Astrocyte (in vitro differentiated cells and primary cell): ENCODE results near the gene MT1X. TPM values are rescaled to one million over a fixed set of nuclear protein-coding genes. Genes with fewer than 3 reads are reported as not detected.
"Not testable (repeated sequence)": the region's sequence is repeated elsewhere in the genome, so short reads cannot be mapped to it uniquely, and the experiment has no call there.

Source experiments
- DNase-seq: peaks from one replicate; pipeline ENCODE4 v3.0.0-alpha.2; 2010; ENCODE audit warnings: low read depth
- FAIRE-seq: peaks from 2 replicates; lab custom pipeline; 2011; peaks lifted over from hg19 to GRCh38; lab: Jason Lieb, UNC
- H2AFZ ChIP-seq: 2 replicates; pipeline ENCODE4 v1.6.0; 2012; ENCODE audit warnings: low read depth, low read length, inconsistent platforms
- H3K27ac ChIP-seq: 2 replicates; pipeline ENCODE4 v1.5.1; 2011; ENCODE audit warnings: low read depth, low read length, inconsistent platforms
- H3K27me3 ChIP-seq: 2 replicates; pipeline ENCODE4 v1.6.0; 2011; ENCODE audit warnings: low read length, inconsistent platforms; ENCODE audit not compliant: insufficient read depth
- H3K36me3 ChIP-seq: 2 replicates; pipeline ENCODE4 v1.5.1; 2011; ENCODE audit warnings: low read length, inconsistent platforms; ENCODE audit not compliant: insufficient read depth
- H3K4me1 ChIP-seq: 2 replicates; pipeline ENCODE4 v1.5.1; 2011; ENCODE audit warnings: low read length, inconsistent platforms; ENCODE audit not compliant: insufficient read depth
- H3K4me2 ChIP-seq: 2 replicates; pipeline ENCODE4 v1.6.0; 2012; ENCODE audit warnings: low read length, inconsistent platforms
- H3K4me3 ChIP-seq: 2 replicates; pipeline ENCODE4 v1.5.1; 2011; ENCODE audit warnings: low read depth, mild to moderate bottlenecking, low read length, inconsistent platforms; ENCODE audit not compliant: insufficient read depth
- H3K79me2 ChIP-seq: 2 replicates; pipeline ENCODE4 v1.6.0; 2012; ENCODE audit warnings: mild to moderate bottlenecking, low read length, inconsistent platforms; ENCODE audit not compliant: insufficient read depth
- H3K9ac ChIP-seq: 2 replicates; pipeline ENCODE4 v1.6.0; 2012; ENCODE audit warnings: mild to moderate bottlenecking, low read length, inconsistent platforms
- H3K9me3 ChIP-seq: 2 replicates; pipeline ENCODE4 v1.5.1; 2012; ENCODE audit warnings: low read depth, mild to moderate bottlenecking, low read length, inconsistent platforms; ENCODE audit not compliant: insufficient read depth
- H4K20me1 ChIP-seq: 2 replicates; pipeline ENCODE4 v1.6.0; 2012; ENCODE audit warnings: low read length, inconsistent platforms; ENCODE audit not compliant: insufficient read depth
- H3K27ac Mint-ChIP-seq: one replicate; pipeline ENCODE4 v1.8.0; 2021; ENCODE audit warnings: mild to moderate bottlenecking, mixed read lengths; ENCODE audit not compliant: unreplicated experiment
- H3K27me3 Mint-ChIP-seq: one replicate; pipeline ENCODE4 v1.8.0; 2021; ENCODE audit warnings: low read depth, mixed read lengths; ENCODE audit not compliant: unreplicated experiment
- H3K36me3 Mint-ChIP-seq: one replicate; pipeline ENCODE4 v1.8.0; 2021; ENCODE audit warnings: low read depth, mixed read lengths; ENCODE audit not compliant: unreplicated experiment
- H3K4me1 Mint-ChIP-seq: one replicate; pipeline ENCODE4 v1.8.0; 2021; ENCODE audit warnings: low read depth, mixed read lengths; ENCODE audit not compliant: unreplicated experiment
- H3K4me3 Mint-ChIP-seq: one replicate; pipeline ENCODE4 v1.8.0; 2021; ENCODE audit warnings: mild to moderate bottlenecking, moderate library complexity, mixed read lengths; ENCODE audit not compliant: unreplicated experiment
- H3K9me3 Mint-ChIP-seq: one replicate; pipeline ENCODE4 v1.8.0; 2021; ENCODE audit warnings: mild to moderate bottlenecking, mixed read lengths; ENCODE audit not compliant: unreplicated experiment
- EZH2 ChIP-seq: IDR thresholded peaks from 2 replicates; pipeline ENCODE4 v1.6.1; 2012; ENCODE audit warnings: mild to moderate bottlenecking, low read length, inconsistent platforms; ENCODE audit not compliant: insufficient read depth
- total RNA-seq: library from RNA; stranded (reverse); gene quantifications from 2 replicates; pipeline ENCODE4 v1.2.1, GENCODE V29; 2021
- TF ChIP-seq, protein P1 (sequence below): IDR thresholded peaks from 2 replicates; pipeline ENCODE4 v1.5.1; 2011; ENCODE audit warnings: low read depth, mild to moderate bottlenecking, inconsistent platforms, low read length, moderate library complexity; ENCODE audit not compliant: insufficient read depth

The MT1X gene
- total RNA-seq, 1 donor from 2014 or later = 7.0 TPM

DNA sequence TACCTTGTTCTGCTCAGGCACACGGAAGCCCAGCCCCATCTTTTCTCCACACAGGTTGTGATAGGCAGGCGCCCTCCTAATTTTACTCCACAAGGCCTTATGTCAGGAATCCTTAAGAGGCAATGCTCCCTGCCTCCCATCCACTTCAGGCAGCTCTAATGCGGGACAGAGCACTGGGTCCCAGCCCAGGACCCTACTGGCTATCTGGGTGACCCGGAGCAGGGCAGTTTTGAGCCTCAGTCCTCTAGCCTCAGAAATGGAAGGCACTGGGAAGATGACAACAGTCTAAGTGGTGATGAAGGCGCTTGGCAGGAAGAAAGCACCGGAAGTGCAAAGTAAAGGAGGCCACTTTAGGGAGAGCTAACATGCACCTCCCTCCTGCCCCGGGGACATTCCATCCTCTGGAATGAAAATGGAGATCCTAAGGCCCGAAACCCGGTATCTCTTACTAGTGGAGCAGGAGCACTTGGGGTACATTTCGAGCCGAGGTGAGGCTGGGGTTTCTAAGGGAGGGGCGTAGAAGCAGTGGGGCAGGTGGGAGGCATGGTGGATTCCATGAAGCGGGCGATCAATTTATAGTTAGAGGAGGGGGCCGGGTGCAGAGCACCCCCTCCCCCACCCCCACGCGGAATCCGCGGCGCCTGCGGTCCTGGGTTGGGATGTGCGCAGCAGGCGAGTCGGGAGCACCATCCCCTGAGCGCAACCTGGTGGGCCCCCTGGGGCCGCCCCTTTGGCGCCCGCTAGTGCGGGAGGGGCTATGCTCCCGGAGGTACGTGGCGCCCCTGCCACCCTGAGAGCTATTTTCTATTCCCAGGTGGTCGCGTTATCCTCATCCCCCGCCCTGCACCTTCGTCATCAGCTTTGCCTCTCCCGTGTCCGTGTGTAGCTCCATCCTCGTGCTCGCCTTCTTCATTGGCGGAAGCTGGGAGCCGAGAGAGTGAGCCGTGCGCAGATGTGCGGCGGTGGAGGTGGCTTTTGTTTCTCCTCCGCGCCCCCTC is 19.6 kb upstream of the MT1X start:
- H3K36me3 ChIP-seq = no peaks in the 10 kb centered on the region
- TF ChIP-seq EZH2 = peak; percentile 75
- TF ChIP-seq, protein P1, sequence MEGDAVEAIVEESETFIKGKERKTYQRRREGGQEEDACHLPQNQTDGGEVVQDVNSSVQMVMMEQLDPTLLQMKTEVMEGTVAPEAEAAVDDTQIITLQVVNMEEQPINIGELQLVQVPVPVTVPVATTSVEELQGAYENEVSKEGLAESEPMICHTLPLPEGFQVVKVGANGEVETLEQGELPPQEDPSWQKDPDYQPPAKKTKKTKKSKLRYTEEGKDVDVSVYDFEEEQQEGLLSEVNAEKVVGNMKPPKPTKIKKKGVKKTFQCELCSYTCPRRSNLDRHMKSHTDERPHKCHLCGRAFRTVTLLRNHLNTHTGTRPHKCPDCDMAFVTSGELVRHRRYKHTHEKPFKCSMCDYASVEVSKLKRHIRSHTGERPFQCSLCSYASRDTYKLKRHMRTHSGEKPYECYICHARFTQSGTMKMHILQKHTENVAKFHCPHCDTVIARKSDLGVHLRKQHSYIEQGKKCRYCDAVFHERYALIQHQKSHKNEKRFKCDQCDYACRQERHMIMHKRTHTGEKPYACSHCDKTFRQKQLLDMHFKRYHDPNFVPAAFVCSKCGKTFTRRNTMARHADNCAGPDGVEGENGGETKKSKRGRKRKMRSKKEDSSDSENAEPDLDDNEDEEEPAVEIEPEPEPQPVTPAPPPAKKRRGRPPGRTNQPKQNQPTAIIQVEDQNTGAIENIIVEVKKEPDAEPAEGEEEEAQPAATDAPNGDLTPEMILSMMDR = no peak
- Mint-ChIP-seq H3K4me1 (no peaks in the 10 kb centered on the region), H3K4me3 (no peak overlapping the region), H3K9me3 (no peaks in the 10 kb centered on the region), H3K36me3 (no peaks in the 10 kb centered on the region), H3K27ac (no peak overlapping the region), H3K27me3 (peaks cover 94% of the 10 kb centered on the region)
- H3K9ac ChIP-seq = no peak overlapping the region
- no peaks in the 10 kb centered on the region for H3K79me2 ChIP-seq
- DNase-seq = no peak
- no peaks in the 10 kb centered on the region for H4K20me1 ChIP-seq
- H3K27me3 ChIP-seq = peaks cover 96% of the 10 kb centered on the region
- no peak overlapping the region for H2AFZ ChIP-seq
- no peak for FAIRE-seq
- no peak overlapping the region for H3K4me3 ChIP-seq
- H3K4me2 ChIP-seq = peak overlapping the region; percentile 62
- H3K27ac ChIP-seq = no peak overlapping the region
- no peaks in the 10 kb centered on the region for H3K9me3 ChIP-seq
- peaks cover 14% of the 10 kb centered on the region for H3K4me1 ChIP-seq

DNA sequence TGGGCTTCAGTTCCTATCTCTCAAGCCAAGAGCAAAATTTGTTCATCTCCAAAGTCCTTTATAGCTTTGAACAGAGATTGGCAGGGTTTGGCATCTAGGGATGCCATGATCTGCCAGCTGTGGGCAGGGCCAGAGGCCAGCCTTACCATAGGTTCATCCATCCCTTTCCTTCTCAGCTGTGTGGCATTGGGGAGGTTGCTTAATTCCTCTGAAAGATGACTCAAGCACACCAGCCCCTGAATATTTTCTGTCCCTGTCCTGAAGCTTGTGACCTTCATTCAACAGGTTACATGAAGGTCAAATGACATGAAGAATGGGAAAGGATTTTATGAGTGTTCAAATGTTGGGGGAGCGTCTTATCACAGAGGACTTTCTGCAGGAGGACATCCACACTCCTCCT is 17.8 kb upstream of the MT1X start:
- Mint-ChIP-seq H3K36me3 (no peaks in the 10 kb centered on the region), H3K9me3 (peaks cover 8% of the 10 kb centered on the region), H3K27me3 (peaks cover 93% of the 10 kb centered on the region), H3K27ac (no peak overlapping the region), H3K4me3 (no peak overlapping the region), H3K4me1 (peaks cover 4% of the 10 kb centered on the region)
- peaks cover 2% of the 10 kb centered on the region for H3K9me3 ChIP-seq
- FAIRE-seq = no peak
- H3K4me1 ChIP-seq = peaks cover 11% of the 10 kb centered on the region
- DNase-seq = no peak
- H3K27me3 ChIP-seq = peaks cover 99% of the 10 kb centered on the region
- TF ChIP-seq, protein P1 = no peak
- no peak for TF ChIP-seq EZH2
- no peak overlapping the region for H3K9ac ChIP-seq
- H3K79me2 ChIP-seq = no peaks in the 10 kb centered on the region
- H3K27ac ChIP-seq = no peak overlapping the region
- H2AFZ ChIP-seq = no peak overlapping the region
- no peak overlapping the region for H3K4me2 ChIP-seq
- no peak overlapping the region for H3K4me3 ChIP-seq
- no peaks in the 10 kb centered on the region for H3K36me3 ChIP-seq
- peaks cover 4% of the 10 kb centered on the region for H4K20me1 ChIP-seq

DNA sequence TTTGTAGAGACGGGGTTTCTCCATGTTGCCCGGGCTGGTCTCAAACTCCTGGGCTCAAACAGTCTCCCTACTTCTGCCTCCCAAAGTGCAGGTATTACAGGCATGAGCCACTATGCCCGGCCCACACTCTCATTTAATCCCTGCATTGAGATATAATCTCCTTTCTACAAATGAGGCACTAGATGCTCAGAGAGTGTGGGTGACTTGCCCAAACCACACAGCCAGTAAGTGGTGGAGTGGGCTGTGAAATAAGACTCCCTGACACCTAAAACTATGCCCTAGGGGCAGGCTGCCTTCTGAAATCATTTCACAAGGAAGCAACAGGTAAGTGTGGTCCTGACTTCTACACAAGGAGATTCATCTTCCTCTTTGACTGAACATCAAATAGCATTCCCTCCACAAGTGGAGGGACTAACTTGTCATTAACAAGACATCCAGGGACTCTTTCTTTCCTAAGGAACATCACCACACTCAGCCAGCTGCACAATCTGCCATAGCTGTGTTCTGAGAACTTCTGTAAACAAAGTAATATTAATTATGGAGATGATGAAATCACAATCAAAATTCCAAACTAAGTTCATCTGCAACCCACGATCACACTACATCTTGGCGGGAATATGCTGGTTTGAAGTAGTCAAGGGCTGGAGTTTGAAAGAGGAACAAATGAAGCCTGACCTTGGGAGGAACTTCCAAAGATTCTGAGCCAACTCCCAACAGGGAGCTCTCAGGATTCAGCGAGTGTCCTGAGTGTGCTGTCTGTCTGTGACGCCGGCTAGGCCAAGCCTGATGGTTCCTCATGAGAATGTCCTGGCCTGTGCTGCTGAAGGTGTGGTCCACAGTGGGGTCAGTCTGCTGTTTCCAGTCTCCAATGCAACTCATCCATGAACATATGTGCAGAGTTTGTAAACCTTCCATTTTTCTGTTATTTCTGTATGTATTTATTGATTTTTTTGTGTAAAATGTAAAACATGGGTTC is 16.7 kb upstream of the MT1X start:
- FAIRE-seq = not testable (repeated sequence)
- H3K4me1 ChIP-seq = peaks cover 11% of the 10 kb centered on the region

More for the DNA sequence above, 16.7 kb upstream of the MT1X start:
- not testable (repeated sequence) for H3K79me2 ChIP-seq, H3K36me3 ChIP-seq, H3K27ac ChIP-seq, H3K27ac Mint-ChIP-seq, H3K9ac ChIP-seq, H4K20me1 ChIP-seq, H3K4me1 Mint-ChIP-seq, H3K4me3 Mint-ChIP-seq, H3K9me3 ChIP-seq, H2AFZ ChIP-seq, H3K36me3 Mint-ChIP-seq, DNase-seq, H3K4me3 ChIP-seq, H3K4me2 ChIP-seq
- H3K27me3 ChIP-seq = peaks cover 99% of the 10 kb centered on the region
- Mint-ChIP-seq H3K9me3 (peaks cover 11% of the 10 kb centered on the region), H3K27me3 (peaks cover 93% of the 10 kb centered on the region)
